Esophagus (tissue), 2 donors: ENCODE results near the gene BCL2. TPM values are rescaled to one million over a fixed set of nuclear protein-coding genes. Genes with fewer than 3 reads are reported as not detected.
A peak's percentile ranks its signal among the peaks of the same experiment; 100 is the strongest.

ENCODE experiments used
- H3K27ac ChIP-seq, 2 donors: one replicate each; pipeline ENCODE4 v1.5.1; 2013; ENCODE audit warnings: low read depth in 2 of 2, mild to moderate bottlenecking in 2 of 2, inconsistent platforms in 1 of 2, low read length in 1 of 2, moderate library complexity in 1 of 2
- H3K27me3 ChIP-seq, 2 donors: one replicate each; pipeline ENCODE4 v1.6.1; 2013; ENCODE audit warnings: low read length in 2 of 2, control low read depth in 1 of 2, mild to moderate bottlenecking in 1 of 2; ENCODE audit not compliant: insufficient read depth in 2 of 2, control insufficient read depth in 1 of 2
- H3K36me3 ChIP-seq, 2 donors: one replicate each; pipeline ENCODE4 v1.6.1; 2013; ENCODE audit warnings: low read length in 1 of 2; ENCODE audit not compliant: control insufficient read depth in 2 of 2, insufficient read depth in 2 of 2
- H3K4me1 ChIP-seq, 2 donors: one replicate each; pipeline ENCODE4 v1.6.1; 2013; ENCODE audit warnings: low read length in 1 of 2; ENCODE audit not compliant: control insufficient read depth in 2 of 2, insufficient read depth in 2 of 2
- H3K4me3 ChIP-seq, 2 donors: one replicate each; pipeline ENCODE4 v1.5.1; 2013; ENCODE audit warnings: low read length in 2 of 2, mild to moderate bottlenecking in 2 of 2, low read depth in 1 of 2, moderate library complexity in 1 of 2
- H3K9me3 ChIP-seq, 2 donors: one replicate each; pipeline ENCODE4 v1.6.1; 2013; ENCODE audit warnings: mild to moderate bottlenecking in 2 of 2, low read depth in 1 of 2, low read length in 1 of 2, moderate library complexity in 1 of 2; ENCODE audit not compliant: control insufficient read depth in 2 of 2, insufficient read depth in 1 of 2
- WGBS, 2 donors: extraction: QIAGEN DNeasy Blood & Tissue Kit; methylation state at CpG; one replicate each; pipeline ENCODE4 v1.1.7; 2013; 5-methylcytosine and 5-hydroxymethylcytosine counted together
- polyA plus RNA-seq, 2 donors: library from polyadenylated mRNA; stranded (reverse); fragments of 200-250 nt; gene quantifications; one replicate each; pipeline ENCODE4 v1.2.3, GENCODE V29; 2013
- donor health status: healthy with polysubstance abuse.
- donor health status: Bipolar disorder and iron deficiency.

Gene BCL2
- polyA plus RNA-seq, 2 donors, result 1.3 to 1.9 TPM

GRCh38 chr18:63329431-63330145, 10.0 kb upstream of the BCL2 start:
- WGBS, 2 donors, result 82 to 86% methylated on average over 7 of the region's 7 CpGs
- Histone ChIP-seq H3K9me3 (no peaks in the 10 kb centered on the region), H3K4me1 (no peaks in the 10 kb centered on the region), H3K27me3 (no peaks in the 10 kb centered on the region), H3K36me3 (peaks cover 9 to 11% of the 10 kb centered on the region in 2 donors), H3K4me3 (no peak overlapping the region), H3K27ac (no peak overlapping the region)

- Histone ChIP-seq H3K9me3 (no peaks in the 10 kb centered on the region), H3K27me3 (no peaks in the 10 kb centered on the region), H3K36me3 (peaks cover 0 to 2% of the 10 kb centered on the region in 2 donors), H3K27ac (no peak overlapping the region), H3K4me3 (no peak overlapping the region), H3K4me1 (no peaks in the 10 kb centered on the region)
- 84 to 87% methylated on average over 5 of the region's 5 CpGs for WGBS, 2 donors
Measured at GRCh38 chr18:63326011-63326410, 6.4 kb upstream of the BCL2 start.

GRCh38 chr18:63325086-63325686, 5.6 kb upstream of the BCL2 start:
- H3K4me1 ChIP-seq, result no peaks in the 10 kb centered on the region
- H3K9me3 ChIP-seq, result no peaks in the 10 kb centered on the region
- WGBS, 2 donors, result 85% methylated on average over 11 of the region's 11 CpGs
- no peaks in the 10 kb centered on the region for H3K36me3 ChIP-seq
- H3K27ac ChIP-seq, result no peak overlapping the region
- H3K4me3 ChIP-seq, result no peak overlapping the region
- no peaks in the 10 kb centered on the region for H3K27me3 ChIP-seq

- 24 to 28% methylated on average over 8 of the region's 8 CpGs for WGBS, 2 donors
- Histone ChIP-seq H3K27me3 (no peaks in the 10 kb centered on the region), H3K4me1 (no peaks in the 10 kb centered on the region), H3K9me3 (no peaks in the 10 kb centered on the region), H3K4me3 (no peak overlapping the region), H3K36me3 (no peaks in the 10 kb centered on the region), H3K27ac (peak overlapping the region in 1 of 2 donors; percentile 42)
Measured at GRCh38 chr18:63322908-63323634, 3.5 kb upstream of the BCL2 start.

- 81 to 84% methylated on average over 4 of the region's 4 CpGs for WGBS, 2 donors
- Histone ChIP-seq H3K4me1 (no peaks in the 10 kb centered on the region), H3K9me3 (no peaks in the 10 kb centered on the region), H3K27me3 (no peaks in the 10 kb centered on the region), H3K27ac (peak overlapping the region in 1 of 2 donors; percentile 10), H3K36me3 (no peaks in the 10 kb centered on the region), H3K4me3 (no peak overlapping the region)
Measured at GRCh38 chr18:63322206-63322605, 2.6 kb upstream of the BCL2 start.

- H3K36me3 ChIP-seq, result no peaks in the 10 kb centered on the region
- peak overlapping the region in 1 of 2 donors; percentile 76 for H3K4me3 ChIP-seq
- H3K9me3 ChIP-seq, result no peaks in the 10 kb centered on the region
- H3K27ac ChIP-seq, result peak overlapping the region in 1 of 2 donors; percentile 84
- no peaks in the 10 kb centered on the region for H3K4me1 ChIP-seq
- no peaks in the 10 kb centered on the region for H3K27me3 ChIP-seq
- 69 to 72% methylated on average over 9 of the region's 9 CpGs for WGBS, 2 donors
Measured at GRCh38 chr18:63321291-63321690, 1.7 kb upstream of the BCL2 start.

GRCh38 chr18:63320975-63321265, 1.4 kb upstream of the BCL2 start:
- Histone ChIP-seq H3K27ac (peak overlapping the region; percentile 84 to 86), H3K36me3 (no peaks in the 10 kb centered on the region), H3K27me3 (no peaks in the 10 kb centered on the region), H3K4me1 (no peaks in the 10 kb centered on the region), H3K9me3 (no peaks in the 10 kb centered on the region), H3K4me3 (peak overlapping the region; percentile 61 to 76)
- 30 to 36% methylated on average over 16 of the region's 16 CpGs for WGBS, 2 donors

- peak overlapping the region; percentile 61 to 76 for H3K4me3 ChIP-seq
- 1% methylated on average over 55 to 91 of the region's 92 CpGs for WGBS, 2 donors
- no peaks in the 10 kb centered on the region for H3K4me1 ChIP-seq
- no peaks in the 10 kb centered on the region for H3K36me3 ChIP-seq
- H3K9me3 ChIP-seq, result no peaks in the 10 kb centered on the region
- no peaks in the 10 kb centered on the region for H3K27me3 ChIP-seq
- peak overlapping the region; percentile 84 to 86 for H3K27ac ChIP-seq
Measured at GRCh38 chr18:63320123-63320974, 780 bp upstream of the BCL2 start.

GRCh38 chr18:63318889-63319382, 633 bp downstream of the BCL2 start:
- peak overlapping the region in 1 of 2 donors; percentile 86 for H3K27ac ChIP-seq
- H3K9me3 ChIP-seq, result no peaks in the 10 kb centered on the region
- peak overlapping the region; percentile 61 to 76 for H3K4me3 ChIP-seq
- H3K27me3 ChIP-seq, result no peaks in the 10 kb centered on the region
- no peaks in the 10 kb centered on the region for H3K4me1 ChIP-seq
- H3K36me3 ChIP-seq, result no peaks in the 10 kb centered on the region
- 0 to 1% methylated on average over 8 of the region's 8 CpGs for WGBS, 2 donors
